GF-D8 (cell line): ENCODE results near the gene JAM3.

ENCODE experiments used
- DNase-seq: peaks from one replicate; lab custom pipeline; 2025; lab: John Stamatoyannopoulos, UW

Gene JAM3

DNA sequence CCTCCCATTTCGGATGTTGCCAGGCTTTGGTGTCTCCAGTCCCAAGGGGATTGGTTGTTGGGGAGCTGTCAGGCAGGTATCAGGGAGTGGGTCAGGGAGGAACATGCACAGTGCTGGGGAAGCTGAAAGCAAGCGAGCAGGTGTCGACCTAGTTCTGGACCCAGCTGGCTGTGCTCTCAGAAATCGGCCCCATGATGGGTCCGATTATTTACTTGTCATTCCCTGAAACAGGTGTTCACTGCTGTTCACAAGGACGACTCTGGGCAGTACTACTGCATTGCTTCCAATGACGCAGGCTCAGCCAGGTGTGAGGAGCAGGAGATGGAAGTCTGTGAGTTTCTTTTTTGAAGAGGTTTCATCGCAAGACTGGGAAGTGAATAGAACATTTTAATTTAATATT is 76.8 kb downstream of the JAM3 start:
- no peak for DNase-seq

DNA sequence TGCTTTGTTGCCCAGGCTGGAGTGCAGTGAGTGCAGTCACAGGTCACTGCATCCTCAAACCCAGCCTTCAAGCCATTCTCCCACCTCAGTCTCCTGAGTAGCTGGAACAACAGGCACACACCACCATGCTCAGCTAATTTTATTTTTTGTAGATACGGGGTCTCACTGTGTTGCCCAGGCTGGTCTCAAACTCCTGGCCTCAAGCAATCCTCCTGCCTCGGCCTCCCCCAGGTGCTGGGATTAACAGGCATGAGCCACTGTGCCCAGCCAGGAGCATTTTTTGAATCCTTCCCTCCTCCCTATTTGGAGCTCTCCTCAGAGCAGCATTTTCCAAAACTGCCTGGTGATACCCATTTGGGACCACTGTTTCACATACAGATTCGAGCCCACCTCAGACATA is 77.7 kb downstream of the JAM3 start:
- DNase-seq: no peak

DNA sequence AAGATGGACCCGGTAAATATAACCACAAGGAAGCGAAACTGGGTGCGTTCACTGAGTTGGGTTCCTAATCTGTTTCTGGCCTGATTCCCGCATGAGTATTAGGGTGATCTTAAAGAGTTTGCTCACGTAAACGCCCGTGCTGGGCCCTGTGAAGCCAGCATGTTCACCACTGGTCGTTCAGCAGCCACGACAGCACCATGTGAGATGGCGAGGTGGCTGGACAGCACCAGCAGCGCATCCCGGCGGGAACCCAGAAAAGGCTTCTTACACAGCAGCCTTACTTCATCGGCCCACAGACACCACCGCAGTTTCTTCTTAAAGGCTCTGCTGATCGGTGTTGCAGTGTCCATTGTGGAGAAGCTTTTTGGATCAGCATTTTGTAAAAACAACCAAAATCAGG is 80.5 kb downstream of the JAM3 start:
- DNase-seq: no peak

DNA sequence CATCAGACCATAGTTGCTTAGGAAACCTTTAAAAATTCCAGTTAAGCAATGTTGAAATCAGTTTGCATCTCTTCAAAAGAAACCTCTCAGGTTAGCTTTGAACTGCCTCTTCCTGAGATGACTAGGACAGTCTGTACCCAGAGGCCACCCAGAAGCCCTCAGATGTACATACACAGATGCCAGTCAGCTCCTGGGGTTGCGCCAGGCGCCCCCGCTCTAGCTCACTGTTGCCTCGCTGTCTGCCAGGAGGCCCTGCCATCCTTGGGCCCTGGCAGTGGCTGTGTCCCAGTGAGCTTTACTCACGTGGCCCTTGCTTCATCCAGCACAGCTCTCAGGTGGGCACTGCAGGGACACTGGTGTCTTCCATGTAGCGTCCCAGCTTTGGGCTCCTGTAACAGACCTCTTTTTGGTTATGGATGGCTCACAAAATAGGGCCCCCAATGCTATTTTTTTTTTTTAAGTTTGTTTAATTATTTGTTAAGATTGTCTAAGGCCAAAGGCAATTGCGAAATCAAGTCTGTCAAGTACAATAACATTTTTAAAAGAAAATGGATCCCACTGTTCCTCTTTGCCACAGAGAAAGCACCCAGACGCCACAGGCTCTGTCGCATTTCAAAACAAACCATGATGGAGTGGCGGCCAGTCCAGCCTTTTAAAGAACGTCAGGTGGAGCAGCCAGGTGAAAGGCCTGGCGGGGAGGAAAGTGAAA is 81.5 kb downstream of the JAM3 start:
- no peak for DNase-seq

DNA sequence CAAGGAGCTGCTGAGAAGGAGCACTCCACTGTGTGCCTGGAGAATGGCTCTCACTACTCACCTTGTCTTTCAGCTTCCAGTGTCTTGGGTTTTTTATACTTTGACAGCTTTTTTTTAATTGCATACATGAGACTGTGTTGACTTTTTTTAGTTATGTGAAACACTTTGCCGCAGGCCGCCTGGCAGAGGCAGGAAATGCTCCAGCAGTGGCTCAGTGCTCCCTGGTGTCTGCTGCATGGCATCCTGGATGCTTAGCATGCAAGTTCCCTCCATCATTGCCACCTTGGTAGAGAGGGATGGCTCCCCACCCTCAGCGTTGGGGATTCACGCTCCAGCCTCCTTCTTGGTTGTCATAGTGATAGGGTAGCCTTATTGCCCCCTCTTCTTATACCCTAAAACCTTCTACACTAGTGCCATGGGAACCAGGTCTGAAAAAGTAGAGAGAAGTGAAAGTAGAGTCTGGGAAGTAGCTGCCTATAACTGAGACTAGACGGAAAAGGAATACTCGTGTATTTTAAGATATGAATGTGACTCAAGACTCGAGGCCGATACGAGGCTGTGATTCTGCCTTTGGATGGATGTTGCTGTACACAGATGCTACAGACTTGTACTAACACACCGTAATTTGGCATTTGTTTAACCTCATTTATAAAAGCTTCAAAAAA is 82.3 kb downstream of the JAM3 start:
- DNase-seq: no peak

DNA sequence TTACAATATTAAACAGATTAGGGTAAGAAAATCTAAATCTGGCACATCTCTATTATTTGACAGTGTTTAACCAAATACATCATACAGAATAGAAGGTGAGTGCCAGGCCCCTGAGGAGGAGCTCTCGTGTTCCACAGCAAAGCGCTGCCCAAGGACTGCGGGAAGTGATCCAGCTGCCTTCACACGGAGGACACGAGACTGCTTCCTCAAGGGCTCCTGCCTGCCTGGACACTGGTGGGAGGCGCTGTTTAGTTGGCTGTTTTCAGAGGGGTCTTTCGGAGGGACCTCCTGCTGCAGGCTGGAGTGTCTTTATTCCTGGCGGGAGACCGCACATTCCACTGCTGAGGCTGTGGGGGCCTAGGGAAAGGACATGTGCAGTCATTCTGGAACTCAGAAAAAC is 83.8 kb downstream of the JAM3 start:
- DNase-seq: no peak

DNA sequence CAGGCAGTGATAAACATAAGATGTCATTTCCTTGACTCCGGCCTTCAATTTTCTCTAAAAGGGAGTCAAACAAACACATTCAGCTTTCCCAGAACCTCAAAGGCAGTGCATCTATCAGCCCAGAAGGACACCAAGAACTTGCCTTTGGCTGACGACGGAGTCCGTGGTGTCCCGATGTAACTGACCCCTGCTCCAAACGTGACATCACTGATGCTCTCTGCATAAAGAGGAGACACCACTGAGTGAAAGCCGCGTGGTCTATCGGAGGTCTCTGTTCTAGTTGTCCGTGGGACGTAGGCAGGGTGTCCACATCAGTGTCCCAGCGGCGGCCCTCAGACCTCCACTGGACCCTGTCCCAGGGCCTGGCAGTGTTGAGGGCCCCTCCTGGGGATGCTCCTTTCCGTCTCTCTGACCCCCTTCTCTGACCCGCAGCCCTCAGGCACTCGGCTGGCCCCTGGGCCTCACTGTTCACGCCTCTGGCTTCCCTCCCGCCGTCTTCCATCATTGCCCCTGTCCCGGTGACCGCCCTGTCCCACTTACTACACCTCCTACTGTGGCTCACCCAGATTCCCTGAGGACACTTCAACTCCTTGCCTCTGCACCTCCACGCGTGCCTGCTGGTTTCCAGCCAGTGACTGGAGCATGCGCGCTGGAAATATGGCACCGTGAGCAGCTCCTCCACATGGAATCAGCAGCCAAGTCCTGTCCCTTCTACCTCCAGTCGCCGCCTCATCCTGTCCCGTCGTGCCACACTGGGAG is 84.5 kb downstream of the JAM3 start:
- no peak for DNase-seq

DNA sequence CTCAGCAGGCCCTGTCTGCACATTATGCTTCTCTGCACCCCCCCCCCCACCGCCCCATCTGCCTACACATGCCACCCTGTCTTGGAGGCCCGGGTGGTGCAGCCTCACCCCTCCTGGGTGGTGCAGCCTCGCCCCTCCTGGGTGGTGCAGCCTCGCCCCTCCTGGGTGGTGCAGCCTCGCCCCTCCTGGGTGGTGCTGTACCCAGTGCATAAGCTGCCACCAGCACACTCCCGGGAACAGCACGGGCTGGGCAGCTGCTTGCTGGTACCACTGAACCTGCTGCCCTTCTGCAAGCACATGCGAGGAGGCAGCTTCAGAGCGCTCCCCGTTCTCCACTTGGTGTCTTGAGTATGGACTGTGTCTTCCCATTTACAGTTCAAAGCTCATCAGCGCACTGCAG is 85.6 kb downstream of the JAM3 start:
- DNase-seq: no peak

DNA sequence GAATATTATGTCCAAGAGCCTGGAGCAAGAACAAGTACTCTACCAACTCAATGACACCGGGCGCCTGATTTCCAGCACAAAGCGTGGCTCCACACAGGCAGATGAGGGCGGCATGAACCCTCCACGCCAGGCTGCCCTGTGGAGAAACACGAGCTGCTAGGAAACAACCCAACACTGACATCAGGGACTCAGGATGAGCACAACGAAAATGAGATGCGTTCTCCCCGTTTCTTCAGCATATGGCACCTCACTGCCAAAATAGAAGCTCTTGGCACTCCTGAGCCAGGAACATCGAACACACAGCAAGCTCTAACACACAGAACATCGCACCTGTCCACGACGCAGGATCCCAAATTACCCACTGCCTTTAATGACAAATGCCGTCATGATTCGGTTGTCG is 86.6 kb downstream of the JAM3 start:
- no peak for DNase-seq

DNA sequence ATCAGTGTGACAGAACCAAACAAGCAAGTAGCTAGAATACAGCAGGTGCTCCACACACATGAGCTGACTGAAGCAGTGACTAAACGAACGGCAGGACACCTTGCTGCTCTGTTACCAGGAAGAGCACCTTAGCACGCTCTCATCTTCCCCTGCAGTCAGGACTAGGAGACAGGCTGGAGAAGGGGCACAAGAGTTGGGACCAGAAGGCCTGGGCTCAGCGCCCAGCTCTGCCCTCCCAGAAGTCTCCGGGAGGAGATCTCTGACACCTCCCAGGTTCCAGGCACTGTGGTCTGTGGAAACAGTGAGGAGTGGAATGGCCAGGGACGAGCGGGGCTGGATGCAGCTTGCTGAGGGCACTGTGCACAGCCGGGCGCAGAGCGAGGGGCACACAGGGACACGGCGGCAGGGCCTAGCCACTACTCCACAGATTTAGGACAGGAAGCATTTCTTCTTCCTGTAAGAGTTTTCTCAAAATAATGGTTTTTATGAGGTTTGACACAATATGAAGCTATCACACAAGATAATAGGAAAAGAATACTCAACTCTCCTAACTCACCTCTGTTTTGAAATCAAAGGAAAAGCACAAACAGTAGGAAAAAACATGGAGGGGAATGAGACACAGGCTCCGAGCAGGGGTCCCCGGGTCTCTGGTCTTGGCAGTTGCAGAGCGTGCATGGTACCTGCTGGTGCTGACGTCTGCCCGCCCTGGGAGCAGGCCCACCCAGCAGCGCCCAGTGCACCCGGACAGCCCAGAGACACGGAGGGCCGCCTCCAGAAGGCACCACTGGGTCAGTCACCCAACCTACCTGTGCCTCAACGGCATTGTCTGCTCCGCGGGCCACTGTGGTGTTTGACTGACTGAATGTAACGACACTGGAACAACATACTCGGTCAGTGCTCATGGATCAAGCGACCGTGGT is 87.3 kb downstream of the JAM3 start:
- DNase-seq: no peak

DNA sequence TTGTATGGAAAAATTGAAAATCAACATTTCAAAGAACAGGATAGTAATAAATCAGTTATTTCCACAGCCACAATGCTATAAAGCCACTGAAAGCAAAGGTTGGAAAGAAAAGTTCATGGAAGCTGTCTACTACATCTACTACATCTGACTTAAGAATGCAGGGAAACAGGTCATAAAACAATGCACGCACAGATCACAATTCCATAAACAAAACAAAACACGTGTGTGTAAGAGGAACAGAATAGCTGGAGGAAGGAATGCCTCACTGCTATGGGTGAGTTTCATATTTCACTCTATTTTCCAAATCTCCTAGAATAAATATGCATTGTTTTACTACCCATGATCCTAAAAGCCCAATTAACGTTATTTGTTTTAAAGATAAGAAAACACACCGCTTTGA is 88.6 kb downstream of the JAM3 start:
- no peak for DNase-seq

DNA sequence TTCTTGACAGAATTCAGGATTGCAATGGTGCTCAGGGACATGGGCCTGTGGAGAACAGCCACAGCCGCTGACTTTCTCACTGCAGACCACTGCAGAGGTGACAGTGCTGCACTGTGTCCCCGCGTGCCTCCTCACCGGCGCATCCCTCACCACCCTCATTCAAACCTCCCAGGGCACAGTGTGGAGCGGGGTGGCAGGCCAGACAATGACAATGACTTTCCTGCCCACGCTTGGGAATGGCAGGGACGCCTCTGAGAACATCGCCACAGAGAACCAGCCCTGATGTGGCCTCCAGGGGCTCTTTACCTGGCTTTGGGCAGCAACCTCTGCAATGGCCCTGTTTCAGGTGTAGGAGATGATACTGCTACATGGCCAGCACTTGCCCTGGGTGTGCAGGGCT is 89.2 kb downstream of the JAM3 start:
- DNase-seq: no peak

DNA sequence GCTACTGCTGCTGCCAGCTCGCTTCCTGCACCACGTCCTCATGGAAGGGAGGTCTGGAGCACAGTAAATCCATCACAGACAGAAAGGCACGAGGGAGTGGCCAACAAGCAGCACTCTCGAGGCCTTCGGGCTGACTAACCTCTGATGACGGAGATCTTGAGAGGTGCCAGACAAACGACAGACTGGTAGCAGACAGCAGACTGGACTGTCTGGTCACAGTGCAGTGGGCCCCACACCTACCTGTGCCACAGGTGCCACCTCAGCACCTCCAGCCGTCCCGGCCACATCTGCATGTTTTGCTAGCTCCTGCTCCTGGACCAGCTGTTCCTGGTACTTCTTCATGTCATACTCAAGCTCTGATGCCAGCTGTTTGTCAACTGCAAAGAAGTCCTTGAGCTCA is 90.8 kb downstream of the JAM3 start:
- no peak for DNase-seq

DNA sequence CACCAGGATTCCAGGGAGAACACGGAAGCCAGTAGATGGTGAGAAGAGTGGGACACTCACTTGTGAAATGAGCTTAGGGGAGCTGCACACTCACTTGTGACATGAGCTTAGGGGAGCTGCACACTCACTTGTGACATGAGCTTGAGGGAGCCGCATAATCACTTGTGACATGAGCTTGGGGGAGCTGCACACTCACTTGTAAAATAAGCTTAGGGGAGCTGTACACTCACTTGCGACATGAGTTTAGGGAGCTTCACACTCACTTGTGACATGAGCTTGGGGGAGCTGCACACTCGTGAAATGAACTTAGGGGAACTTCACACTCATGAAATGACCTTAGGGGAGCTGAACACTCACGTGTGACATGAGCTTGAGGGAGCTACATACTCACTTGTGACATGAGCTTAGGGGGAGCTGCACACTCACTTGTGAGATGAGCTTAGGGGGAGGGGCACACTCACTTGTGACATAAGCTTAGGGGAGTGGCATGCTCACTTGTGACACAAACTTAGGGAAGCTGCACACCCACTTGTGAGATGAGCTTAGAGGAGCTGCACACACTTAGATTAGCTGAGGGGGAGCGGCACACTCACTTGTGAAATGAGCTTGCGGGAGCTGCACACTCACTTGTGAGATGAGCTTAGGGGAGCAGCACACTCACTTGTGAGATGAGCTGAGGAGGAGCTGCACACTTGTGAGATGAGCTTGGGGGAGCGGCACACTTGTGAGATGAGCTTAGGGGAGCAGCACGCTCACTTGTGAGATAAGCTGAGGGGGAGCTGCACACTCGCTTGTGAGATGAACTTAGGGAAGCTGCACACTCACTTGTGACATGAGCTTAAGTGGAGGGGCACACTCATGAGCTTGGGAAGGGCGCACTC is 95.9 kb downstream of the JAM3 start:
- no peak for DNase-seq

DNA sequence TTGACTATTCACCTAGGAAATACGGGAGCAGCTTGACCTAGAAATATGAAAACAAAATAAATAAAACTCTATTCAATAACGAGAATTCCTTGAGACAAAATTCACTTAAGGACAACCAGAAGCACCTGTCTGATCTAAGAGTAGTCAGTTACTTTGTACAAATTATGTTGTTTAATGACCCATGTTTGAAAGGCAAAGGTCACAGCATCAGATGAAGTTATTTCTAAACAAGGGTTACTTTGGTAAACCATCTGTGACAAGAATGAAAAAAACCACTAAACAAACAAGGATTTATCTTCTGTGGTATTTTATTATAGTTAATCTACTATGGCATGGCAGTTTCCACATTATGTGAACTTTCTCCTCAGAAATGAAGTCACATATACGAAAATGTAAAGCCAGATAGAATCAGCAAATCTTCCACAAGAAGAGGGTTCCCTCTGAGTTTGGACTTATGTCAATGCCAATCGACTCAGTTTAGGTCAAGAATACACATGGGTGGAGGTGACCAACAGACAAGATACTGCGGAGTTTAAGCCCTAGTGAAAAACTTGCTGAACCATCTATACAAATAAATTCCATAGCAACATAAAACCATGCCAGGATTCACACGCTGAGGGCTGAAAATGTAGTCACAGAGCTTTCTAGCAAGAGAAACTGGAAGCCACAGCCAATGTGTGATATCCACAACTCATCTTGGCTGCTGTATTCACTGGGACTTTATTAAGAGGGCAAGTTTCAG is 101.5 kb downstream of the JAM3 start:
- DNase-seq: no peak

DNA sequence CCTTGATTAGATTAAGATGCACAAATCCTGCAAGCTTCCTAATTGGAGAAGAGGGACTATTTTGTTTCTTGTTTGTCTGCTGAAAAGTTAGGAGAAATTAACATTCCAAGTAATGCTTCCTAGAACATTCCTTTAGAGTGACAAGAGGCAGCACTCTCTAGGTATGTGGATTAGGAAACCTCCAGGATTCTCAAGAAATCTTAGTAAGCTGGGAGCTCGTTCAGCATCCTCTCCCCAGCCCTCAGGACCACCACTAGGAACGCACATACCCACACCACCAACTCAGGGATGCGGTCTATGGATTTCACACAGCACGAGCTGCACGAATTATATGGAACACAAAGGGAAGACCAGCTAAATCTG is 102.0 kb downstream of the JAM3 start:
- DNase-seq: no peak

DNA sequence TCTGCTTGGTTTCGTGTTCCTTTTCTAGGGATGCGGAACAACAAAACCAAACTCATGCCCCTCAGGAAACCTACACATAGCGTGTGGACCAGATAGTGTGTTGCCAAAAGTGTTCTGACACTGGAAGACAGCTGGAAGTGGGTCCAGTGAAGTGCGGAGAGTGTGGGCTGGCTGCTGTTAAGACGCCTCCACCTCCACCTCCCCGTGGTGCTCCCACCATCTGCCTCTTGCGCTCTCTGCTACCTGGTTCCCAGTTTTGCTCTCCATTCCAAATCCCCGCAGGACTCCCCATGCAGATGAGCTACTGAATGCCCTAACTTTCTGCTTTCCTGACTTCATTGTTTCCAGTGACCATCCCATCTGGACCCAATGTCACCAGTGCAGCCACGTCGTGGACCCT is 103.1 kb downstream of the JAM3 start:
- DNase-seq: no peak

DNA sequence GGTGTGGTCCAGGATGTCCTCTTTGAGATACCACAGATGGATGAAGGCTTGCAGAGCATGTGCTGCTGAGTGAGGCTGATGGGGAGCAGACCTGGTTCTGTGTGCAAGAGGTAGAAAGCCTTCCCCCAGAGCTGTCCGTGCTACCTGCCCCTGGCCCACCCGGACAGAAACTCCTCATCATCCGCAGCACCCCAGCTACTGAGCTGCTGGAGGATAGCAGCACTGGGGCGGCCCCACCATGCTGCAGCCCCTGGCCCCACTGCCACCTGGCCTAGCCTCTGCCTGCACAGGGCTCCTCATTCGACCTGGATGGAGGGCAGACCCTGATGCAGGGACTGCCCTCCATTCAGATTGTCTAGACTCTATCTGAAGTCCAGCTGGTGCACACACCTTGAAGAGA is 104.4 kb downstream of the JAM3 start:
- DNase-seq: no peak

DNA sequence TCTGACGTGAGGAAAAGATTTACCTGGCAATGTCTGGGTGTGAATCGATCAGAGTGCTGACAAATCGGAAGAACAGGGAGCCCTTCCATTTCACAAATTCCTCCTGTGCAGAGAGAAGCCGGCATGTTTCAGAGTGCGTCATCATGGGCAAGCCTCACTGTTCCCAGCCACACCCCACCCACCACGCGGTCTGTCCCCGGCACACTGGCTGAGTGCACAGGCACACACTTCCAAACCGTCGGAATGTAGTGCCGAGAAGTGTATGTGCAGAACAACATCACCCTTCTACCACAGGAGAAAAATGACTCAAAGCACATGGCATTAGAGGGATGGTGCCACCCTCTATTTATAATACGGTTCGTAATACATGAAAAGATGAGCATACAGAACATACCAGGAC is 107.4 kb downstream of the JAM3 start:
- DNase-seq: no peak

DNA sequence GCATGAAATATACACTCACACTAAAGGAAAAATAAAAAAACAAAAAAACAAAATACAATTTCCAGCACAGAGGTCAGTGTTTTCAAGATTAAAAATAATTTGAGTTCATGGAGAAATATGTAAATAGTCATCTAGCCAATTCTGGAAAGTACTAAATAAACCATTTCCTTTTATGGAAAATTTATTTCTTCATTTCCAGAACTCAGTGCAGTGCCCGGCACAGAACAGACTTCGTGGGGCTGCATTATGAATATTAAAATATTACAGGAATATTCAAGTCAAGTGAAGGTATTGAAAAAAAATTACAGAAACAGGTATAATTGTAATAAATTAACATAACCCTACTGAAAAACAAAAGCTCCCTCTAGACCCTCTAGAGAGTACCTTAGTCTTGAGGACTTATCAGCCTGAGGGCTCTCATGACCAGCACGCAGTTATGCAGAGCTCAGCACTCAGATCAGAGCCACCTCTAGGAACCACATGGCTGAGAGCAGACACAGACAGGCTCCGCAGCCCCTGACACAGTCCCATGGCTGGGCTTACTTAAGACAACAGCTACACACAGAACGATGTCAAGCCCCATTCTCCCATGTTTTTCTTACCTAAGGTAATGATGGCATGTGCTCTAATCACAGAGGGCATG is 109.3 kb downstream of the JAM3 start:
- no peak for DNase-seq
